Peyer's patch (tissue), 4 donors: ENCODE data around the gene ICAM5.

Experiments
- CTCF ChIP-seq, 6 experiments: fragments of 450-650 bp in 4 of 6; fragments of 200-600 bp in 2 of 6; sonication (generic) in 1 of 6; IDR thresholded peaks; one replicate each; pipeline ENCODE4 v1.5.1; 2017 to 2019; ENCODE audit warnings: antibody characterized with exemption in 6 of 6, mild to moderate bottlenecking in 3 of 6, moderate library complexity in 1 of 6
- POLR2A ChIP-seq, 2 donors: fragments of 450-650 bp; IDR thresholded peaks; one replicate each; pipeline ENCODE4 v1.5.1; 2017; ENCODE audit warnings: antibody characterized with exemption in 2 of 2, mild to moderate bottlenecking in 2 of 2, moderate library complexity in 2 of 2

DNA sequence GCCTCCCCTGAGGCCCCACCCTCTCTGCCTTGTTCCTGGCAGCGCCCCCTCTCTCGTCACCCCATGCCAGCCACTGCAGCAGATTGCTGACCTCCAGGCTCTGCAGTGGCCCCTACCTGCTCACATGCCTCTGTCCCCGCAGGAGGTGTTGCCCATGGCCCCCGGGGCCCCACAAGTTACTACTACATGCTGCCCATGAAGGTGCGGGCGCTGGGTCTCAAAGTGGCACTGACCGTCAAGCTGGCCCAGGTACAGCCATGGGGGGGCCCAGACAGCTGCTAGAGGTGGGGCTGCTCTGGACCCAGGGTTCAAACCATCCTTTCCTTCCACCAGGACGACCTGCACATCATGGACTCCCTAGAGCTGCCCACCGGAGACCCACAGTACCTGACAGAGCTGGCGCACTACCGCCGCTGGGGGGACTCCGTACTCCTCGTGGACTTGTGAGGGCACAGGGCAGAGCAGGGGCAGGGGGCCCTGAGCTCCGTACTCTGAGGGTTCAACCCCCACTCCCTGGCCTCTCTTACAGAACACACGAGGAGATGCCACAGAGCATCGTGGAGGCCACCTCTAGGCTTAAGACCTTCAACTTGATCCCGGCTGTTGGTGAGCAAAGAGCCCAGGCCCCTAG lies 31.6 kb upstream of the ICAM5 start:
- TF ChIP-seq CTCF (IDR thresholded peaks at IDR 0.05) (no peak), POLR2A (IDR thresholded peaks at IDR 0.05) (no peak)
